Measurements from ENCODE around the gene PROCA1.

GRCh38 chr17:28702026-28702751 is 9.5 kb downstream of the PROCA1 start:
- TF ChIP-seq CTCF (IDR thresholded peaks at IDR 0.05) (no peak), POLR2A (IDR thresholded peaks at IDR 0.05) (no peak)
